Measurements from ENCODE around the gene CADM1.

- TF ChIP-seq, protein P1, sequence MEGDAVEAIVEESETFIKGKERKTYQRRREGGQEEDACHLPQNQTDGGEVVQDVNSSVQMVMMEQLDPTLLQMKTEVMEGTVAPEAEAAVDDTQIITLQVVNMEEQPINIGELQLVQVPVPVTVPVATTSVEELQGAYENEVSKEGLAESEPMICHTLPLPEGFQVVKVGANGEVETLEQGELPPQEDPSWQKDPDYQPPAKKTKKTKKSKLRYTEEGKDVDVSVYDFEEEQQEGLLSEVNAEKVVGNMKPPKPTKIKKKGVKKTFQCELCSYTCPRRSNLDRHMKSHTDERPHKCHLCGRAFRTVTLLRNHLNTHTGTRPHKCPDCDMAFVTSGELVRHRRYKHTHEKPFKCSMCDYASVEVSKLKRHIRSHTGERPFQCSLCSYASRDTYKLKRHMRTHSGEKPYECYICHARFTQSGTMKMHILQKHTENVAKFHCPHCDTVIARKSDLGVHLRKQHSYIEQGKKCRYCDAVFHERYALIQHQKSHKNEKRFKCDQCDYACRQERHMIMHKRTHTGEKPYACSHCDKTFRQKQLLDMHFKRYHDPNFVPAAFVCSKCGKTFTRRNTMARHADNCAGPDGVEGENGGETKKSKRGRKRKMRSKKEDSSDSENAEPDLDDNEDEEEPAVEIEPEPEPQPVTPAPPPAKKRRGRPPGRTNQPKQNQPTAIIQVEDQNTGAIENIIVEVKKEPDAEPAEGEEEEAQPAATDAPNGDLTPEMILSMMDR (IDR thresholded peaks at IDR 0.05; ENCODE audit: borderline replicate concordance, extremely low read depth, low read length, poor library complexity, severe bottlenecking) = no peak
- TF ChIP-seq EZH2 (IDR thresholded peaks at IDR 0.05; ENCODE audit: borderline replicate concordance, low read depth, low read length, severe bottlenecking) = no peak
Observed at GRCh38 chr11:115502636-115503082, 1.6 kb downstream of the CADM1 start.

All from DND-41 (cell line).